KOPT-K1 (cell line): ENCODE results near the gene OR52N5.

Source experiments
- H3K27ac ChIP-seq: fragments of 200-600 bp; sonication (generic); 2 replicates; pipeline ENCODE4 v1.5.1; 2016; ENCODE audit warnings: antibody characterized with exemption, mild to moderate bottlenecking, low read depth, low read length; ENCODE audit not compliant: poor library complexity, severe bottlenecking
- H3K36me3 ChIP-seq: fragments of 200-600 bp; sonication (generic); 2 replicates; pipeline ENCODE4 v1.5.1; 2017; ENCODE audit warnings: antibody characterized with exemption, mild to moderate bottlenecking, low read length, moderate library complexity; ENCODE audit not compliant: insufficient read depth
- H3K9me3 ChIP-seq: fragments of 200-600 bp; sonication (generic); 2 replicates; pipeline ENCODE4 v1.5.1; 2017; ENCODE audit warnings: antibody characterized with exemption, low read length, mild to moderate bottlenecking; ENCODE audit not compliant: insufficient read depth, poor library complexity, severe bottlenecking

OR52N5 gene

GRCh38 chr11:5783255-5783654 is at the start of gene OR52N5:
TSS of gene OR52N5 (minus strand) at chr11:5783355. CDS start at chr11:5778634, 4,721 bp downstream.
- H3K27ac ChIP-seq, result no peak within 1 kb of the TSS
- H3K36me3 ChIP-seq, result no peaks in the 10 kb centered on the region
- H3K9me3 ChIP-seq, result no peaks in the 10 kb centered on the region

- Histone ChIP-seq H3K36me3 (no peaks in the 10 kb centered on the region), H3K9me3 (no peaks in the 10 kb centered on the region), H3K27ac (no peak overlapping the region)
Measured at GRCh38 chr11:5831196-5831829, 48.2 kb upstream of the OR52N5 start.

GRCh38 chr11:5818245-5818886 is 35.2 kb upstream of the OR52N5 start:
- Histone ChIP-seq H3K36me3 (no peaks in the 10 kb centered on the region), H3K27ac (no peak overlapping the region), H3K9me3 (no peaks in the 10 kb centered on the region)

- H3K9me3 ChIP-seq, result no peaks in the 10 kb centered on the region
- no peak overlapping the region for H3K27ac ChIP-seq
- H3K36me3 ChIP-seq, result no peaks in the 10 kb centered on the region
Measured at GRCh38 chr11:5815534-5815933, 32.4 kb upstream of the OR52N5 start.

GRCh38 chr11:5809905-5810795 is 27.0 kb upstream of the OR52N5 start:
- Histone ChIP-seq H3K36me3 (no peaks in the 10 kb centered on the region), H3K9me3 (no peaks in the 10 kb centered on the region), H3K27ac (no peak overlapping the region)

GRCh38 chr11:5809122-5809519 is 26.0 kb upstream of the OR52N5 start:
- Histone ChIP-seq H3K9me3 (peaks cover 4% of the 10 kb centered on the region), H3K36me3 (no peaks in the 10 kb centered on the region), H3K27ac (no peak overlapping the region)

- Histone ChIP-seq H3K9me3 (peaks cover 6% of the 10 kb centered on the region), H3K27ac (no peak within 1 kb of the TSS)
Measured at GRCh38 chr11:5808500-5809121, 25.5 kb upstream of the OR52N5 start, which contains the start of gene OR52N2. TSS of gene OR52N2 (plus strand) at chr11:5808924. CDS start at chr11:5820336, 11,412 bp downstream.

GRCh38 chr11:5807580-5807979 is 24.4 kb upstream of the OR52N5 start:
- no peak overlapping the region for H3K27ac ChIP-seq
- H3K9me3 ChIP-seq, result peaks cover 6% of the 10 kb centered on the region
- no peaks in the 10 kb centered on the region for H3K36me3 ChIP-seq

More at GRCh38 chr11:5808500-5809121, 25.5 kb upstream of the OR52N5 start, which contains the start of gene OR52N2:
- H3K36me3 ChIP-seq, result no peaks in the 10 kb centered on the region

GRCh38 chr11:5803982-5804381 is 20.8 kb upstream of the OR52N5 start:
- Histone ChIP-seq H3K27ac (no peak overlapping the region), H3K9me3 (peaks cover 6% of the 10 kb centered on the region), H3K36me3 (no peaks in the 10 kb centered on the region)

GRCh38 chr11:5796541-5796940 is 13.4 kb upstream of the OR52N5 start:
- no peaks in the 10 kb centered on the region for H3K9me3 ChIP-seq
- no peak overlapping the region for H3K27ac ChIP-seq
- H3K36me3 ChIP-seq, result no peaks in the 10 kb centered on the region

GRCh38 chr11:5791165-5791564 is 8.0 kb upstream of the OR52N5 start, which contains the start of gene OR52N1:
TSS of gene OR52N1 (minus strand) at chr11:5791265. CDS start at chr11:5788816, 2,449 bp downstream.
- no peaks in the 10 kb centered on the region for H3K9me3 ChIP-seq
- H3K27ac ChIP-seq, result no peak within 1 kb of the TSS
- H3K36me3 ChIP-seq, result no peaks in the 10 kb centered on the region

- H3K27ac ChIP-seq, result no peak overlapping the region
- H3K9me3 ChIP-seq, result no peaks in the 10 kb centered on the region
- no peaks in the 10 kb centered on the region for H3K36me3 ChIP-seq
Measured at GRCh38 chr11:5767056-5767455, 16.1 kb downstream of the OR52N5 start.

- Histone ChIP-seq H3K27ac (no peak within 1 kb of the TSS), H3K36me3 (no peaks in the 10 kb centered on the region), H3K9me3 (no peaks in the 10 kb centered on the region)
Measured at GRCh38 chr11:5753943-5754342, 29.2 kb downstream of the OR52N5 start, which contains the start of gene OR52N4. TSS of gene OR52N4 (plus strand) at chr11:5754243. CDS start at chr11:5754741, 498 bp downstream.

GRCh38 chr11:5749836-5750235 is 33.3 kb downstream of the OR52N5 start:
- Histone ChIP-seq H3K9me3 (no peaks in the 10 kb centered on the region), H3K27ac (no peak overlapping the region), H3K36me3 (no peaks in the 10 kb centered on the region)
